K562 (cell line): ENCODE measurements around the gene PDLIM7. TPM values are rescaled to one million over a fixed set of nuclear protein-coding genes. Genes with fewer than 3 reads are reported as not detected.
A peak's percentile ranks its signal among the peaks of the same experiment; 100 is the strongest.

ENCODE experiments used
- ATAC-seq: fragments of 200-7000 bp; cut with Tn5 transposase; 3 replicates; pipeline ENCODE4 v1.9.1; 2020; ENCODE audit warnings: moderate library complexity
- BruUV-seq: library from RNA; stranded (reverse); fragments of 400-500 nt; replicated peaks from 2 replicates; lab custom pipeline; 2021; lab: Mats Ljungman, UMichigan
- CTCF ChIA-PET: fragments of 300-600 bp; formaldehyde crosslinking; extraction: SDS; loops from one replicate; lab custom pipeline; 2021; ENCODE audit warnings: low intra/inter-chr PET ratio; lab: Yijun Ruan, JAX
- POLR2A ChIA-PET: fragments of 300-600, 350-650 bp; sonication (Branson Sonifier 250); formaldehyde crosslinking; extraction: SDS; loops from one replicate; lab custom pipeline; 2021; ENCODE audit warnings: antibody characterized with exemption, inconsistent platforms; lab: Yijun Ruan, JAX
- DNase-seq, 4 experiments: peaks; one replicate each; pipeline versions ENCODE4 v3.0.0 to v3.0.0-alpha.2; 2011 to 2018; ENCODE audit warnings: low spot score in 3 of 4, mixed read lengths in 3 of 4; ENCODE audit errors: extremely low read depth in 1 of 4
- FAIRE-seq: peaks from 2 replicates; lab custom pipeline; 2011; peaks lifted over from hg19 to GRCh38; lab: Jason Lieb, UNC
- H2AFZ ChIP-seq: 2 replicates; pipeline ENCODE4 v1.6.0; 2011; ENCODE audit warnings: low read depth, low read length, control low read depth, inconsistent platforms
- H3K27ac ChIP-seq: fragments of 200-600 bp; 3 replicates; pipeline ENCODE4 v1.8.0; 2011; ENCODE audit warnings: low read depth, mild to moderate bottlenecking, control low read depth, inconsistent platforms, low read length, moderate library complexity, mixed read lengths; ENCODE audit errors: extremely low read depth
- H3K27me3 ChIP-seq, 2 experiments: fragments of 300-600 bp in 1 of 2; 2 replicates in 1 of 2; 3 replicates in 1 of 2; pipeline versions ENCODE4 v1.6.0 to v1.8.0; 2011; ENCODE audit warnings: inconsistent platforms in 2 of 2, low read length in 2 of 2, mild to moderate bottlenecking in 1 of 2, mixed read lengths in 1 of 2, moderate library complexity in 1 of 2; ENCODE audit not compliant: control insufficient read depth in 2 of 2, insufficient read depth in 2 of 2
- H3K36me3 ChIP-seq: fragments of 300-600 bp; 3 replicates; pipeline ENCODE4 v1.8.0; 2011; ENCODE audit warnings: mild to moderate bottlenecking, low read length, inconsistent platforms; ENCODE audit not compliant: control insufficient read depth, insufficient read depth
- H3K4me1 ChIP-seq, 2 experiments: fragments of 200-600 bp in 1 of 2; replicated peaks in 1 of 2; 2 replicates in 1 of 2; 3 replicates in 1 of 2; pipeline versions ENCODE4 v1.5.1 to v1.8.0; 2011; ENCODE audit warnings: inconsistent platforms in 2 of 2, low read length in 2 of 2, mild to moderate bottlenecking in 1 of 2, mixed read lengths in 1 of 2, moderate library complexity in 1 of 2; ENCODE audit not compliant: control insufficient read depth in 2 of 2, insufficient read depth in 2 of 2
- H3K4me2 ChIP-seq: 2 replicates; pipeline ENCODE4 v1.6.1; 2011; ENCODE audit warnings: low read length, control low read depth, inconsistent platforms, mixed read lengths; ENCODE audit not compliant: insufficient read depth
- H3K4me3 ChIP-seq: fragments of 200-600 bp; sonication (generic), shearing (Covaris generic); 2 replicates; pipeline ENCODE4 v1.5.1; 2016; ENCODE audit warnings: control low read depth, inconsistent platforms
- H3K79me2 ChIP-seq: fragments of 200-600 bp; 3 replicates; pipeline ENCODE4 v1.8.0; 2011; ENCODE audit warnings: low read length, inconsistent platforms; ENCODE audit not compliant: control insufficient read depth, insufficient read depth
- H3K9ac ChIP-seq, 2 experiments: 2 replicates each; pipeline versions ENCODE4 v1.6.0 to v1.6.1; 2011; ENCODE audit warnings: low read depth in 2 of 2, low read length in 2 of 2, control low read depth in 1 of 2, inconsistent platforms in 1 of 2, mild to moderate bottlenecking in 1 of 2, mixed read lengths in 1 of 2; ENCODE audit not compliant: insufficient read depth in 1 of 2
- H3K9me1 ChIP-seq: one replicate; pipeline ENCODE4 v1.6.0; 2011; ENCODE audit warnings: inconsistent platforms, mild to moderate bottlenecking, low read length, moderate library complexity; ENCODE audit not compliant: control insufficient read depth, insufficient read depth
- H3K9me3 ChIP-seq: replicated peaks from 2 replicates; pipeline ENCODE4 v1.5.1; 2011; ENCODE audit warnings: low read depth, low read length, inconsistent platforms; ENCODE audit not compliant: control insufficient read depth, insufficient read depth
- H4K20me1 ChIP-seq: replicated peaks from 2 replicates; pipeline ENCODE4 v1.6.1; 2011; ENCODE audit warnings: low read length, inconsistent platforms, mixed read lengths; ENCODE audit not compliant: control insufficient read depth, insufficient read depth
- NEUROD1 ChIP-seq: fragments of 150-350 bp; IDR thresholded peaks from 2 replicates; pipeline ENCODE4 v1.6.1; 2014; ENCODE audit warnings: borderline replicate concordance, low read length, low read depth; ENCODE audit not compliant: partially characterized antibody
- NR4A1 ChIP-seq, 2 experiments: fragments of 250-450 bp in 1 of 2; fragments of 450-650 bp in 1 of 2; sonication (Bioruptor Pico) in 1 of 2; IDR thresholded peaks; 2 replicates each; pipeline versions ENCODE4 v1.4.0 to v1.6.1; 2016 to 2020; ENCODE audit warnings: mild to moderate bottlenecking in 2 of 2, missing compliant biosample characterization in 1 of 2, missing genetic modification characterization in 1 of 2, moderate library complexity in 1 of 2
- POLR2G ChIP-seq: fragments of 200-400 bp; formaldehyde crosslinking; IDR thresholded peaks from 2 replicates; pipeline ENCODE4 v1.6.1; 2017; ENCODE audit warnings: low read depth, mild to moderate bottlenecking, antibody characterized with exemption, low read length, moderate library complexity
- TAF15 ChIP-seq: fragments of 200-400 bp; formaldehyde crosslinking; IDR thresholded peaks from 2 replicates; pipeline ENCODE4 v1.6.1; 2017; ENCODE audit warnings: mild to moderate bottlenecking, low read depth, low read length, moderate library complexity
- ZNF75A ChIP-seq: fragments of 450-650 bp; formaldehyde crosslinking; IDR thresholded peaks from 2 replicates; pipeline ENCODE4 v1.4.0; 2020; ENCODE audit warnings: mild to moderate bottlenecking
- whole genome bisulfite sequencing: fragments of 100-300 bp; shearing (Covaris generic); methylation state at CpG from one replicate; pipeline ENCODE4 v1.1.6; 2016; ENCODE audit warnings: low coverage, mixed read lengths; ENCODE audit not compliant: insufficient coverage; ENCODE audit errors: missing lambda C conversion rate; 5-methylcytosine and 5-hydroxymethylcytosine counted together
- in situ Hi-C: fragments of 300-500 bp; cut with MboI; formaldehyde crosslinking; loops from 4 replicates; pipeline ENCODE4 v1.15.0; 2018; ENCODE audit warnings: inconsistent platforms, mixed read lengths
- intact Hi-C: fragments of 100-400 bp; cut with micrococcal nuclease; formaldehyde crosslinking; loops from 2 replicates; pipeline ENCODE4 v1.14.2; 2022
- polyA plus RNA-seq, 8 experiments: library from polyadenylated mRNA; depleted of rRNA in 4 of 8; stranded (reverse) in 5 of 8; unstranded in 3 of 8; fragments of >200 nt; fragmentation: Nextera tagmentation in 2 of 8; fragmentation: Illumina TruSeq in 1 of 8; extraction: Ambion mirVana in 2 of 8; extraction: Trizol in 1 of 8; gene quantifications; 2 replicates each; pipeline versions ENCODE4 v1.2.1 to v1.2.3, GENCODE V29; 2011 to 2014; ENCODE audit warnings: inconsistent platforms in 1 of 8, missing spikeins in 1 of 8
- total RNA-seq, 7 experiments: library from RNA; depleted of rRNA in 6 of 7; stranded (reverse); fragments of >200 nt in 6 of 7; fragmentation: Illumina TruSeq in 2 of 7; extraction: Trizol in 2 of 7; gene quantifications; 2 replicates each; pipeline versions ENCODE4 v1.2.1 to v1.2.3, GENCODE V29; 2011 to 2021; ENCODE audit warnings: low replicate concordance in 1 of 7
- TF ChIP-seq, protein P1 (sequence below): fragments of 200-800 bp; sonication (Bioruptor generic); IDR thresholded peaks from 2 replicates; pipeline ENCODE4 v1.6.1; 2016; ENCODE audit warnings: missing genetic modification characterization, missing compliant biosample characterization
- TF ChIP-seq, protein P2 (sequence below): fragments of 200-800 bp; sonication (Bioruptor generic); IDR thresholded peaks from 2 replicates; pipeline ENCODE4 v1.6.1; 2017; ENCODE audit warnings: missing genetic modification characterization, missing compliant biosample characterization
- TF ChIP-seq, protein P3 (sequence below): fragments of 250-450 bp; sonication (Bioruptor Pico); IDR thresholded peaks from 2 replicates; pipeline ENCODE4 v1.6.1; 2021; ENCODE audit warnings: mild to moderate bottlenecking

Gene PDLIM7
- total and polyA plus RNA-seq, 9 of the 15 experiments (the other 6 are each of a cell fraction or from before 2014, with no cell fraction given): 2.1 to 124 (median 32.6) TPM

DNA sequence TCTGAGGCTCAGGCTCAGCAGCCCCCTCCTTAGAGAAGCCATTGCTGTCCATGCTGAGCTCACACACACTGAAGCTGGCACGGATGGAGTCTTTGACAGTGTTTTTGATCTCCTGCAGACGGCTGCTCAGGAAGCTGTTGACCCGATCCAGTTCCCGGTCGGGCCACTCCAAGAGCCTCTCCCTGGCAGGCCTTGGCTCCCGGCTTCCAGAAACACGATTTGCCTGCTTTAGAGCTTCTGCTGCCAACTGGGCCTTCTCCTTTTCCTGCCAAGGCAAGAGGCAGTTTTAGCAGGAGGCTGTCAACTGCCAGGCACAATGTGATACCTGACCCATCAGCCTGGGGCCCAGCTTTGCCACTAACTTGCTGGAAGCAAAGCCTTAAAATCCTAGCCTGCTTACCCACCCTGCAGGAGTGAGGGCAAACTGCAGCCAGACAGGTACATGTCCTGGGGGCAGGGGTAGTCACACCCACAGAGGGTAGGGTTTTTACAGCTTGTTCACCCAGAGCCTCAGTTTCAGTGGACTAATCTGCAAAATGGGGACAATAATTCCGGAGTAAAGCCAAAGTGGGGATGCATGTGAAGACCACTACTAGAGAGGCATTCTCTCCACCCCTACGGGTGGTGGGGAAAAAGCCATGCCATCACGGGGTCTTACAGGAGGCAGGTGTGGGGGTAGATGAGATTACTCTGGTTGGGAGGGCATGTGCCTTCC, 27.7 kb upstream of the PDLIM7 start (continued):
- TF ChIP-seq, protein P1, sequence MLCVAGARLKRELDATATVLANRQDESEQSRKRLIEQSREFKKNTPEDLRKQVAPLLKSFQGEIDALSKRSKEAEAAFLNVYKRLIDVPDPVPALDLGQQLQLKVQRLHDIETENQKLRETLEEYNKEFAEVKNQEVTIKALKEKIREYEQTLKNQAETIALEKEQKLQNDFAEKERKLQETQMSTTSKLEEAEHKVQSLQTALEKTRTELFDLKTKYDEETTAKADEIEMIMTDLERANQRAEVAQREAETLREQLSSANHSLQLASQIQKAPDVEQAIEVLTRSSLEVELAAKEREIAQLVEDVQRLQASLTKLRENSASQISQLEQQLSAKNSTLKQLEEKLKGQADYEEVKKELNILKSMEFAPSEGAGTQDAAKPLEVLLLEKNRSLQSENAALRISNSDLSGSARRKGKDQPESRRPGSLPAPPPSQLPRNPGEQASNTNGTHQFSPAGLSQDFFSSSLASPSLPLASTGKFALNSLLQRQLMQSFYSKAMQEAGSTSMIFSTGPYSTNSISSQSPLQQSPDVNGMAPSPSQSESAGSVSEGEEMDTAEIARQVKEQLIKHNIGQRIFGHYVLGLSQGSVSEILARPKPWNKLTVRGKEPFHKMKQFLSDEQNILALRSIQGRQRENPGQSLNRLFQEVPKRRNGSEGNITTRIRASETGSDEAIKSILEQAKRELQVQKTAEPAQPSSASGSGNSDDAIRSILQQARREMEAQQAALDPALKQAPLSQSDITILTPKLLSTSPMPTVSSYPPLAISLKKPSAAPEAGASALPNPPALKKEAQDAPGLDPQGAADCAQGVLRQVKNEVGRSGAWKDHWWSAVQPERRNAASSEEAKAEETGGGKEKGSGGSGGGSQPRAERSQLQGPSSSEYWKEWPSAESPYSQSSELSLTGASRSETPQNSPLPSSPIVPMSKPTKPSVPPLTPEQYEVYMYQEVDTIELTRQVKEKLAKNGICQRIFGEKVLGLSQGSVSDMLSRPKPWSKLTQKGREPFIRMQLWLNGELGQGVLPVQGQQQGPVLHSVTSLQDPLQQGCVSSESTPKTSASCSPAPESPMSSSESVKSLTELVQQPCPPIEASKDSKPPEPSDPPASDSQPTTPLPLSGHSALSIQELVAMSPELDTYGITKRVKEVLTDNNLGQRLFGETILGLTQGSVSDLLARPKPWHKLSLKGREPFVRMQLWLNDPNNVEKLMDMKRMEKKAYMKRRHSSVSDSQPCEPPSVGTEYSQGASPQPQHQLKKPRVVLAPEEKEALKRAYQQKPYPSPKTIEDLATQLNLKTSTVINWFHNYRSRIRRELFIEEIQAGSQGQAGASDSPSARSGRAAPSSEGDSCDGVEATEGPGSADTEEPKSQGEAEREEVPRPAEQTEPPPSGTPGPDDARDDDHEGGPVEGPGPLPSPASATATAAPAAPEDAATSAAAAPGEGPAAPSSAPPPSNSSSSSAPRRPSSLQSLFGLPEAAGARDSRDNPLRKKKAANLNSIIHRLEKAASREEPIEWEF: no peak
- TF ChIP-seq ZNF75A (CRISPR knock-in tag): no peak
- TF ChIP-seq NEUROD1: no peak

DNA sequence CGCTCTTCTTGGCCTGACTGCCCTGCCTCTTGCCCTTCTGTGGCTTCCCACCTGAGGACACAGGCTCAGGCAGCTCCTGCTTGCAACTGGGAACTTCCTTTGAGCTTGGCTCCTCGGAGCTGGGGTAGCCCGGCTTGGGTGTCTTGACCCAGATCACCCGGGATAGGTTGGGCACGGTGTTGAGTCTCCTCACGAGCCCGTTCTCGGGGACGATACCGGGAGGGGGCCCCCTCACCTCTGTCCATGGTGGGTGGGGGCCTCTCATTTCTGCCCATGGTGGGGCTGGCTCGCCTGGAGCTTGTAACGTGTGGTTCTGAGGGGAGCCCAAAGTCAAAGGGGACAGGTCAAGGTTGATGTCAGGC, 27.1 kb upstream of the PDLIM7 start:
- no TSS peak for BruUV-seq
- ATAC-seq (no peak), DNase-seq (no peak), FAIRE-seq (no peak)
- TF ChIP-seq, protein P2, sequence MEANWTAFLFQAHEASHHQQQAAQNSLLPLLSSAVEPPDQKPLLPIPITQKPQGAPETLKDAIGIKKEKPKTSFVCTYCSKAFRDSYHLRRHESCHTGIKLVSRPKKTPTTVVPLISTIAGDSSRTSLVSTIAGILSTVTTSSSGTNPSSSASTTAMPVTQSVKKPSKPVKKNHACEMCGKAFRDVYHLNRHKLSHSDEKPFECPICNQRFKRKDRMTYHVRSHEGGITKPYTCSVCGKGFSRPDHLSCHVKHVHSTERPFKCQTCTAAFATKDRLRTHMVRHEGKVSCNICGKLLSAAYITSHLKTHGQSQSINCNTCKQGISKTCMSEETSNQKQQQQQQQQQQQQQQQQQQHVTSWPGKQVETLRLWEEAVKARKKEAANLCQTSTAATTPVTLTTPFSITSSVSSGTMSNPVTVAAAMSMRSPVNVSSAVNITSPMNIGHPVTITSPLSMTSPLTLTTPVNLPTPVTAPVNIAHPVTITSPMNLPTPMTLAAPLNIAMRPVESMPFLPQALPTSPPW (CRISPR knock-in tag): no peak
- TF ChIP-seq POLR2G (peak; percentile 26), TAF15 (no peak), NR4A1 (CRISPR knock-in tag; IDR thresholded peaks at IDR 0.05) (no peak), NR4A1 (tag; IDR thresholded peaks at IDR 0.05) (no peak)
- TF ChIP-seq, protein P3, sequence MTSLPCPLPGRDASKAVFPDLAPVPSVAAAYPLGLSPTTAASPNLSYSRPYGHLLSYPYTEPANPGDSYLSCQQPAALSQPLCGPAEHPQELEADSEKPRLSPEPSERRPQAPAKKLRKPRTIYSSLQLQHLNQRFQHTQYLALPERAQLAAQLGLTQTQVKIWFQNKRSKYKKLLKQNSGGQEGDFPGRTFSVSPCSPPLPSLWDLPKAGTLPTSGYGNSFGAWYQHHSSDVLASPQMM (CRISPR knock-in tag): no peak
- no peaks in the 10 kb centered on the region for H3K27me3 ChIP-seq
- in situ Hi-C loops (no loop called here), intact Hi-C loops (no loop called here)
- H4K20me1 ChIP-seq: peaks cover 8% of the 10 kb centered on the region
- peaks cover under 1% of the 10 kb centered on the region; the same call in 1 of the 3 replicates for H3K79me2 ChIP-seq
- H3K9ac ChIP-seq: peak overlapping the region in 1 of 2 experiments; percentile 40; a peak in 1 of 4 replicates
- H3K9me3 ChIP-seq: no peaks in the 10 kb centered on the region
- H3K4me2 ChIP-seq: no peak overlapping the region
- no peak overlapping the region for H2AFZ ChIP-seq
- no peaks in the 10 kb centered on the region for H3K9me1 ChIP-seq
- POLR2A ChIA-PET: interaction anchor here (0.9 to 2.0 kb wide), 5 partner anchors 13 to 30 kb away, joined by 3 to 5 read pairs (median 4); no protein-coding TSS in a partner anchor
- H3K4me1 ChIP-seq: peaks cover 10 to 37% of the 10 kb centered on the region in 2 experiments; a peak in 4 of 5 replicates
- CTCF ChIA-PET: no interaction called here
- H3K4me3 ChIP-seq: no peak overlapping the region
- H3K27ac ChIP-seq: no peak overlapping the region
- H3K36me3 ChIP-seq: peaks cover 87% of the 10 kb centered on the region; the same call in 2 of the 3 replicates
- WGBS: 91% methylated on average over 11 of the region's 12 CpGs
